IPS-20b (cell line): ENCODE results near the gene ATXN3L.

Experiments used
- H3K27ac ChIP-seq: one replicate; pipeline ENCODE4 v1.5.1; 2013; ENCODE audit warnings: low read length
- H3K27me3 ChIP-seq: 2 replicates; pipeline ENCODE4 v1.6.1; 2013; ENCODE audit warnings: mild to moderate bottlenecking, low read length, inconsistent platforms; ENCODE audit not compliant: insufficient read depth
- H3K36me3 ChIP-seq: 2 replicates; pipeline ENCODE4 v1.6.1; 2013; ENCODE audit warnings: low read depth, mild to moderate bottlenecking, inconsistent platforms, low read length, moderate library complexity; ENCODE audit not compliant: insufficient read depth
- H3K4me1 ChIP-seq: 2 replicates; pipeline ENCODE4 v1.6.1; 2013; ENCODE audit warnings: mild to moderate bottlenecking, control low read depth, inconsistent platforms, low read length, moderate library complexity; ENCODE audit not compliant: insufficient read depth
- H3K4me3 ChIP-seq: 2 replicates; pipeline ENCODE4 v1.5.1; 2013; ENCODE audit warnings: mild to moderate bottlenecking, low read length, inconsistent platforms
- H3K9ac ChIP-seq: 2 replicates; pipeline ENCODE4 v1.6.1; 2013; ENCODE audit warnings: low read depth, mild to moderate bottlenecking, inconsistent platforms, low read length, moderate library complexity
- H3K9me3 ChIP-seq: 2 replicates; pipeline ENCODE4 v1.6.1; 2013; ENCODE audit warnings: mild to moderate bottlenecking, low read depth, low read length, inconsistent platforms; ENCODE audit not compliant: insufficient read depth

ATXN3L gene

DNA sequence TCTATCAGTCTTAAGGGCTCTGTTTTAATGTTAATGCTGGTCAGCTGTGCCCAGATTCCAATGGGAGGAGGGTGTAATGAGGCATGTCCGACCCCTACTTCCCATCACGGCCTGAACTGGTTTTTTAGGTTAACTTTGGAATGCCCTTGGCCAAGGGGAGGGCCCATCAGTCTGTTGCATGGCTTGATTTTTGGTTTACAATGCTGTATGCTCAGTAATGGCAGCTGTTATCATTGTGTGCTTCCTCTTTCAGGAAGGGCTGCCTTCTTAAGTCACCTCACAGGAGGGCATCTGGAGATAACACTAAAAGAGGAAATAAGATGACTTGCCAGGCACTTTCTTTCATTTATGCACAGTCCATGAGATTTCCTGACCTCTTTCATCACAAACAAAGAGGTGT lies 36.3 kb downstream of the ATXN3L start:
- Histone ChIP-seq H3K4me3 (no peak overlapping the region), H3K36me3 (no peaks in the 10 kb centered on the region), H3K9ac (peak overlapping the region; percentile 65), H3K27me3 (no peaks in the 10 kb centered on the region), H3K9me3 (peaks cover 21% of the 10 kb centered on the region; the same call in 1 of the 2 replicates), H3K4me1 (peaks cover 11% of the 10 kb centered on the region), H3K27ac (peak overlapping the region; percentile 91)

DNA sequence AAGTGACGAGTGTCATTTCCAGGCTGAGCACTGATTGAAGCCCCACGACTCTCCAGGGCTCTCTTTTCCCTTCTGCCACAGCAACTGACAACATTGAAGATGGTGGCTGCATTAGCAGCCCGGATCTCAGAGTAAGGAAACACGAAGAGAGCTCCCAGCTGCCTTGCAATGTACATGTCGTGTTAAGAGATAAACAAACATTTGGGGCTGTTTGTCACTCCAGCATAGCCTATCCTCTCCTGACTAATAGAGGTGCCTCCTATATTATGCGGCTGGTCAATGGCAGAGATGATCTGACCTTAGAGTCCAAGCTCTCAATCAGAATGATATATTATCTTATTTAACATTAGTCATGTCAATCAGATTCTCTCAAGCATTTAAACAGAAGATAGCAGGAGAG lies 38.6 kb downstream of the ATXN3L start:
- H3K36me3 ChIP-seq, result no peaks in the 10 kb centered on the region
- H3K4me1 ChIP-seq, result peaks cover 7% of the 10 kb centered on the region; the same call in 1 of the 2 replicates
- H3K9me3 ChIP-seq, result peaks cover 21% of the 10 kb centered on the region; the same call in 1 of the 2 replicates
- no peaks in the 10 kb centered on the region for H3K27me3 ChIP-seq
- H3K27ac ChIP-seq, result no peak overlapping the region
- H3K4me3 ChIP-seq, result no peak overlapping the region
- H3K9ac ChIP-seq, result no peak overlapping the region

GRCh38 chrX:13279279-13280018 lies 40.4 kb downstream of the ATXN3L start:
- H3K27me3 ChIP-seq, result no peaks in the 10 kb centered on the region
- H3K9ac ChIP-seq, result no peak overlapping the region
- no peak overlapping the region for H3K27ac ChIP-seq
- peaks cover 3% of the 10 kb centered on the region; the same call in 1 of the 2 replicates for H3K9me3 ChIP-seq
- no peak overlapping the region for H3K4me3 ChIP-seq
- H3K4me1 ChIP-seq, result peaks cover 7% of the 10 kb centered on the region; the same call in 1 of the 2 replicates
- no peaks in the 10 kb centered on the region for H3K36me3 ChIP-seq

GRCh38 chrX:13277539-13277938 lies 42.3 kb downstream of the ATXN3L start:
- Histone ChIP-seq H3K4me1 (no peaks in the 10 kb centered on the region), H3K9me3 (peaks cover under 1% of the 10 kb centered on the region; the same call in 1 of the 2 replicates), H3K27me3 (no peaks in the 10 kb centered on the region), H3K36me3 (no peaks in the 10 kb centered on the region), H3K4me3 (no peak overlapping the region), H3K9ac (no peak overlapping the region), H3K27ac (no peak overlapping the region)

DNA sequence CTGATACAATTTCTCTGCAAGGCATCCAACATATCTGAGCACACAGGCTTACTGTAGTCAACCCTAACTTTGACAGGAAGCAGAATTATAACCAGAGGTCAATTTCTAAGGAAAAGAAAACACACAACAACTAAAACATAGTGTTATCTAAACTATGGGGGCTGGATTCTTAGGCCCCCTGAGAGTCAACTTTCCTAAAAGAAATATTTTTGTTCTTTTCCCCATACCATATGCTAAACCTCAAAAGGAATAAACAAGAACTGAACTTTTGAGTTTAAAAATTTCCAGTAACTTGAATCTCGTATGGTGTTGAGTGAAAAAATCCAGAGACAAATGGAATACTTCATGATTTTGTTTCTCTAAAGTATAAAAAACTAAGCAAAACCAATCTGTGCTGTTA lies 42.9 kb downstream of the ATXN3L start:
- no peaks in the 10 kb centered on the region for H3K9me3 ChIP-seq
- H3K36me3 ChIP-seq, result no peaks in the 10 kb centered on the region
- no peak overlapping the region for H3K27ac ChIP-seq
- no peaks in the 10 kb centered on the region for H3K27me3 ChIP-seq
- H3K4me1 ChIP-seq, result no peaks in the 10 kb centered on the region
- H3K9ac ChIP-seq, result no peak overlapping the region
- no peak overlapping the region for H3K4me3 ChIP-seq

- no peaks in the 10 kb centered on the region for H3K27me3 ChIP-seq
- H3K27ac ChIP-seq, result no peak overlapping the region
- H3K9me3 ChIP-seq, result no peaks in the 10 kb centered on the region
- no peak overlapping the region for H3K4me3 ChIP-seq
- no peaks in the 10 kb centered on the region for H3K36me3 ChIP-seq
- H3K4me1 ChIP-seq, result no peaks in the 10 kb centered on the region
- no peak overlapping the region for H3K9ac ChIP-seq
Measured at GRCh38 chrX:13275031-13275430, 44.8 kb downstream of the ATXN3L start.

GRCh38 chrX:13272426-13272825 lies 47.4 kb downstream of the ATXN3L start:
- no peaks in the 10 kb centered on the region for H3K4me1 ChIP-seq
- H3K4me3 ChIP-seq, result no peak overlapping the region
- H3K36me3 ChIP-seq, result no peaks in the 10 kb centered on the region
- no peaks in the 10 kb centered on the region for H3K27me3 ChIP-seq
- H3K9me3 ChIP-seq, result no peaks in the 10 kb centered on the region
- H3K9ac ChIP-seq, result no peak overlapping the region
- H3K27ac ChIP-seq, result no peak overlapping the region

DNA sequence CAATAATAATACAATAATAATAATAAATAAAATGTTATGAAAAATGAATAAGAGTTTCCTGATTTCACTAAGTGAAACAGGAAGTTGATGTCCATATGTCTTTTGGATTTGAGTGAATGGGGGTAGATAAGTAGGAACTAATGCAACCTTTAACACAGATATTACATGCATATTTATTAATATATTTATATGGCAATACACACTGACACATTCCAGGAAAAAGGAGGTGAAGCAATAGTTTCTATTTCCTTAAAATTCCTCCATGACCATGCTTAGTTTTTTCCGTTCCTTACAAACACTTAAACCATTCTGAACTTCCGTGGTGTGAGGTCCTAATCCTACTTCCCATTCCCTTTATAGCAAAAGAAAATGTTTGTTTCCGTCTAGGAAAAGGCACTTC lies 48.3 kb downstream of the ATXN3L start:
- no peak overlapping the region for H3K27ac ChIP-seq
- H3K27me3 ChIP-seq, result no peaks in the 10 kb centered on the region
- no peaks in the 10 kb centered on the region for H3K9me3 ChIP-seq
- no peak overlapping the region for H3K4me3 ChIP-seq
- H3K4me1 ChIP-seq, result no peaks in the 10 kb centered on the region
- no peak overlapping the region for H3K9ac ChIP-seq
- H3K36me3 ChIP-seq, result no peaks in the 10 kb centered on the region

GRCh38 chrX:13270360-13270759 lies 49.5 kb downstream of the ATXN3L start:
- Histone ChIP-seq H3K9ac (no peak overlapping the region), H3K36me3 (no peaks in the 10 kb centered on the region), H3K4me1 (no peaks in the 10 kb centered on the region; the same call in 1 of the 2 replicates), H3K9me3 (no peaks in the 10 kb centered on the region), H3K27ac (no peak overlapping the region), H3K4me3 (no peak overlapping the region), H3K27me3 (no peaks in the 10 kb centered on the region)

DNA sequence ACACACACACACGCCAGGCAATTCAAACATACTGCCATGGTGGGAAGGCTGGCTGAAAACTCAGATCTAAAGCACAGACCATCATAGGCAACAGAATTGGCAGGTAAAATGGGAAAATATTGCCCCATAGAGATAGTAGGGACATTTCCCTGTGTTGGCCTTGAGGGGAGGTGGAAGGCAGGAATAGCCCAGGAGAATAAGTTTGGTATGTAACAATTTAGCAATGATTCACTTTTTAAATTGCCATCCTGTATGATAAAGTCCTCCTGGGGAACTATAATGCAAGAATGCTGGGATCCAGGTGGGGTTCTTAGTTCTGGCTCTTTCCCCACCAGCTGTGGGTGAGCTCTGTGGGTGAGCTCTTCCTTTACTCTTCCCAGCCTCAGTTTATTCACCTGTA lies 51.0 kb downstream of the ATXN3L start:
- Histone ChIP-seq H3K9ac (no peak overlapping the region), H3K4me1 (no peaks in the 10 kb centered on the region; the same call in 1 of the 2 replicates), H3K4me3 (no peak overlapping the region), H3K27me3 (no peaks in the 10 kb centered on the region), H3K9me3 (no peaks in the 10 kb centered on the region), H3K36me3 (no peaks in the 10 kb centered on the region), H3K27ac (no peak overlapping the region)
